Stimulated activated CD4-positive, alpha-beta T cell treated with anti-CD3 and anti-CD28 coated beads, Interleukin-12 subunit alpha, Interleukin-12 subunit beta, amount 100 ng/mL, for 4 hours (primary cell): ENCODE measurements around the gene WFDC2.

Experiments
- DNase-seq: peaks from one replicate; pipeline ENCODE4 v3.0.0-alpha.2; 2020

WFDC2 gene

GRCh38 chr20:45501600-45501999 lies 32.0 kb downstream of the WFDC2 start:
- DNase-seq = no peak

- DNase-seq = no peak
Observed at GRCh38 chr20:45502561-45502960, 33.0 kb downstream of the WFDC2 start.

GRCh38 chr20:45503403-45503802 lies 33.9 kb downstream of the WFDC2 start:
- DNase-seq = no peak

- no peak for DNase-seq
Observed at GRCh38 chr20:45506398-45506797, 36.8 kb downstream of the WFDC2 start.

GRCh38 chr20:45507011-45507820 lies 37.7 kb downstream of the WFDC2 start:
- no peak for DNase-seq

- DNase-seq = no peak
Observed at GRCh38 chr20:45508068-45508886, 38.7 kb downstream of the WFDC2 start.

GRCh38 chr20:45509091-45509490 lies 39.5 kb downstream of the WFDC2 start:
- DNase-seq = no peak

- no peak for DNase-seq
Observed at GRCh38 chr20:45510242-45510862, 40.8 kb downstream of the WFDC2 start.

DNA sequence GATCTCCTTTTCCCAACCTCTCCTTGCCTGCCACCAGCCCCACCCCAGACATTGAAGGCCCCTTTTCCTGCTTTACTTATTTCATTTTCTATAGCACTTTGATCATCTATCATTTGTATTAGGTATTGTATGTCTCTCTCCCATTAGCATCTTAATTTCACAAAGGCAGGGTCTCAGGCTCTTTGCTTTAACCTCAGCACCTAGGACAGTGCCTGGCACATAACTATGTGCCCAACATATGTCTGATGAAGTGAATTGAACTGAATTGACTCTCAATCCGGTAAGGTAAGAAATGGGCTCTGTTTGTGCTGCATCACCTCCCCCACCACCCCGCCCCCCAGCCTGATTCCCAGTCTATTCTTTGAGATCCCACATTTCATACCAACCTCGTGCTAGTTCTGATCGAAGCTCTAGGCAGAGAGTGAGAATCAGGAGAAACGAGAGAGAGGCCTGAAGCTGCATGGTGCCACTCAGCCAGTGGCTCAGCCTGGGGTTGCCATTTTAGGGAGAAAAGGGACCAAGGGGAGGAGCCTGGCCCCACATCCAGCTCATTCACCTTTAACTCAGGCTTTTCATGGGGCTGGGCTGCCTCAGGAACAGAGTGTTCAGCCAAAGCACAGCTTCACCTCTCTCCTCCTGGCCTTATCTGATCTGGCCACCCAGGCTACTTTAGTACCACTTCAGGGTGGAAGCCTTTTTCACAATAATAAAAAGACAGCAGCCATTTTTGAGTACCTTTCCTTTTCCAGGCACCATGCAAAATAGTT lies 45.8 kb downstream of the WFDC2 start, which contains the start of gene SPINT3:
SPINT3 (minus strand) TSS at position 476 of the 767 bp plus-strand sequence; CDS start at position 462, 14 bp downstream.
- no peak for DNase-seq

- no peak for DNase-seq
Observed at GRCh38 chr20:45518282-45518681, 48.7 kb downstream of the WFDC2 start.

DNA sequence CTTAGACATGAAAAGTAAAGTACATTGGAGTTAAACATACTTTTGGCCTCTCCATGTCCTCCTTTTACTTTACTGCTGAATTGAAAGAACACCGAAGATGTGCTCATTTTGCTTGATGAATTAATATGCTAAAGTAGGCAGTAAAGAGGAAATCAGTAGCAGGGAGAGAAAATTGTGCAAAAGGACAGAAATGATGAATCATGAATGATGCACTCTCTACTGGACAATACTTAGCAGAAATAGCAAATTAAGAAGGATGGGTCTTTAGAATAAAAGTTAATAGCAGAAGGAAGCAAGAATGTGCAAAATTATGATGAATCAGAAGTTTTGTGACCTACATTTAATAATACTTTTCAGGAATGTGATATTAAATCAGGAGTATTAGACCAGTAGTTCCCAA lies 54.3 kb downstream of the WFDC2 start:
- DNase-seq = no peak

- no peak for DNase-seq
Observed at GRCh38 chr20:45527294-45527693, 57.7 kb downstream of the WFDC2 start.
